CD4-positive, alpha-beta T cell treated with Interleukin-15 for 1 hour (primary cell): ENCODE results near the gene TOB1.
"Not testable (repeated sequence)": the region's sequence is repeated elsewhere in the genome, so short reads cannot be mapped to it uniquely, and the experiment has no call there.

Experiments
- DNase-seq: peaks from one replicate; pipeline ENCODE4 v3.0.0-alpha.2; 2020

The TOB1 gene

GRCh38 chr17:50898369-50899004 lies 32.3 kb upstream of the TOB1 start:
- no peak for DNase-seq

GRCh38 chr17:50894513-50894912 lies 28.4 kb upstream of the TOB1 start:
- DNase-seq, result not testable (repeated sequence)

GRCh38 chr17:50893183-50893993 lies 27.2 kb upstream of the TOB1 start:
- DNase-seq, result no peak

GRCh38 chr17:50892101-50892776 lies 26.1 kb upstream of the TOB1 start:
- DNase-seq, result no peak

- no peak for DNase-seq
Measured at GRCh38 chr17:50891577-50891989, 25.4 kb upstream of the TOB1 start.

- DNase-seq, result no peak
Measured at GRCh38 chr17:50890675-50891516, 24.7 kb upstream of the TOB1 start.

GRCh38 chr17:50889528-50890118 lies 23.5 kb upstream of the TOB1 start:
- no peak for DNase-seq

GRCh38 chr17:50887705-50888245 lies 21.6 kb upstream of the TOB1 start:
- no peak for DNase-seq

- DNase-seq, result no peak
Measured at GRCh38 chr17:50884439-50885311, 18.5 kb upstream of the TOB1 start.

- DNase-seq, result peak; percentile 36
Measured at GRCh38 chr17:50883850-50884438, 17.8 kb upstream of the TOB1 start.

GRCh38 chr17:50882851-50883250 lies 16.7 kb upstream of the TOB1 start:
- no peak for DNase-seq

GRCh38 chr17:50881182-50881581 lies 15.0 kb upstream of the TOB1 start:
- no peak for DNase-seq

- no peak for DNase-seq
Measured at GRCh38 chr17:50879086-50879485, 12.9 kb upstream of the TOB1 start.

GRCh38 chr17:50877838-50878237 lies 11.7 kb upstream of the TOB1 start:
- no peak for DNase-seq

GRCh38 chr17:50877042-50877441 lies 10.9 kb upstream of the TOB1 start:
- not testable (repeated sequence) for DNase-seq

GRCh38 chr17:50875074-50875473 lies 8.9 kb upstream of the TOB1 start:
- no peak for DNase-seq

GRCh38 chr17:50872710-50873424 lies 6.7 kb upstream of the TOB1 start:
- peak; percentile 58 for DNase-seq

- no peak for DNase-seq
Measured at GRCh38 chr17:50871898-50872297, 5.7 kb upstream of the TOB1 start.

GRCh38 chr17:50871364-50871763 lies 5.2 kb upstream of the TOB1 start:
- DNase-seq, result peak; percentile 41

GRCh38 chr17:50868602-50869001 lies 2.4 kb upstream of the TOB1 start:
- no peak for DNase-seq
